Neuronal stem cell (in vitro differentiated cells): ENCODE measurements around the gene RABGGTA.

ENCODE experiments used
- DNase-seq: peaks from one replicate; pipeline ENCODE4 v3.0.0-alpha.2; 2013; ENCODE audit warnings: low spot score
- H2AFZ ChIP-seq: one replicate; pipeline ENCODE4 v1.6.1; 2013; ENCODE audit warnings: mild to moderate bottlenecking, low read length, inconsistent platforms
- H2AK5ac ChIP-seq: 2 replicates; pipeline ENCODE4 v1.6.1; 2013; ENCODE audit warnings: low read depth, mild to moderate bottlenecking, inconsistent platforms, low read length, moderate library complexity, mixed read lengths
- H2BK120ac ChIP-seq: 2 replicates; pipeline ENCODE4 v1.6.1; 2013; ENCODE audit warnings: low read depth, mild to moderate bottlenecking, inconsistent platforms, low read length, moderate library complexity, mixed read lengths
- H2BK12ac ChIP-seq: one replicate; pipeline ENCODE4 v1.6.1; 2013; ENCODE audit warnings: low read length, inconsistent platforms
- H2BK15ac ChIP-seq: 2 replicates; pipeline ENCODE4 v1.6.1; 2013; ENCODE audit warnings: mild to moderate bottlenecking, low read length, inconsistent platforms, mixed read lengths
- H2BK5ac ChIP-seq: one replicate; pipeline ENCODE4 v1.6.1; 2013; ENCODE audit warnings: inconsistent platforms, mild to moderate bottlenecking, low read length, moderate library complexity
- H3K14ac ChIP-seq: one replicate; pipeline ENCODE4 v1.6.1; 2013; ENCODE audit warnings: low read length, inconsistent platforms
- H3K18ac ChIP-seq: 2 replicates; pipeline ENCODE4 v1.6.1; 2013; ENCODE audit warnings: low read length, inconsistent platforms
- H3K23ac ChIP-seq: 2 replicates; pipeline ENCODE4 v1.6.1; 2013; ENCODE audit warnings: low read depth, mild to moderate bottlenecking, mixed read lengths, low read length, inconsistent platforms; ENCODE audit not compliant: poor library complexity
- H3K27ac ChIP-seq: replicated peaks from 3 replicates; pipeline ENCODE4 v1.5.1; 2013; ENCODE audit warnings: low read length, inconsistent platforms
- H3K27me3 ChIP-seq, 3 experiments: 2 replicates each; pipeline ENCODE4 v1.6.1; 2013; ENCODE audit warnings: low read length in 3 of 3, mild to moderate bottlenecking in 2 of 3, inconsistent platforms in 1 of 3, low read depth in 1 of 3, mixed read lengths in 1 of 3, moderate library complexity in 1 of 3; ENCODE audit not compliant: control insufficient read depth in 3 of 3, insufficient read depth in 3 of 3
- H3K36me3 ChIP-seq, 2 donors: replicated peaks in 1 of 2; 2 replicates each; pipeline ENCODE4 v1.6.1; 2013; ENCODE audit warnings: low read length in 2 of 2; ENCODE audit not compliant: control insufficient read depth in 2 of 2, insufficient read depth in 2 of 2
- H3K4ac ChIP-seq: 2 replicates; pipeline ENCODE4 v1.6.1; 2013; ENCODE audit warnings: inconsistent platforms, mild to moderate bottlenecking, low read length, moderate library complexity
- H3K4me1 ChIP-seq, 2 donors: 1 replicate in 1 of 2; 2 replicates in 1 of 2; pipeline ENCODE4 v1.6.1; 2013; ENCODE audit warnings: low read length in 2 of 2, low read depth in 1 of 2; ENCODE audit not compliant: control insufficient read depth in 2 of 2, insufficient read depth in 1 of 2
- H3K4me2 ChIP-seq: one replicate; pipeline ENCODE4 v1.6.1; 2013; ENCODE audit warnings: mild to moderate bottlenecking, low read length, inconsistent platforms; ENCODE audit not compliant: insufficient read depth, poor library complexity, severe bottlenecking
- H3K4me3 ChIP-seq, 2 donors: 2 replicates each; pipeline ENCODE4 v1.5.1; 2013; ENCODE audit warnings: low read length in 2 of 2, mild to moderate bottlenecking in 2 of 2, inconsistent platforms in 1 of 2, moderate library complexity in 1 of 2
- H3K79me1 ChIP-seq: one replicate; pipeline ENCODE4 v1.6.1; 2013; ENCODE audit warnings: low read depth, mild to moderate bottlenecking, inconsistent platforms, low read length, moderate library complexity
- H3K9ac ChIP-seq: one replicate; pipeline ENCODE4 v1.6.1; 2013; ENCODE audit warnings: mild to moderate bottlenecking, low read depth, low read length, inconsistent platforms; ENCODE audit not compliant: poor library complexity
- H3K9me3 ChIP-seq, 2 donors: replicated peaks in 1 of 2; 2 replicates each; pipeline versions ENCODE3 to v1.6.1; 2013; ENCODE audit warnings: low read length in 2 of 2, mild to moderate bottlenecking in 2 of 2, inconsistent platforms in 1 of 2, low read depth in 1 of 2, mixed read lengths in 1 of 2, moderate library complexity in 1 of 2; ENCODE audit not compliant: control insufficient read depth in 2 of 2, insufficient read depth in 1 of 2
- H4K8ac ChIP-seq: one replicate; pipeline ENCODE4 v1.6.1; 2013; ENCODE audit warnings: low read depth, mild to moderate bottlenecking, inconsistent platforms, low read length, moderate library complexity
- H4K91ac ChIP-seq: one replicate; pipeline ENCODE4 v1.6.1; 2013; ENCODE audit warnings: low read length, low read depth, mild to moderate bottlenecking, inconsistent platforms; ENCODE audit not compliant: poor library complexity
- WGBS, 2 donors: extraction: QIAGEN DNeasy Blood & Tissue Kit; methylation state at CpG; one replicate each; pipeline ENCODE4 v1.1.7; 2013; ENCODE audit warnings: missing lambda C conversion rate in 2 of 2, mixed read lengths in 1 of 2; ENCODE audit not compliant: insufficient read length in 2 of 2, insufficient replicate concordance in 1 of 2; ENCODE audit errors: extremely low coverage in 2 of 2; 5-methylcytosine and 5-hydroxymethylcytosine counted together

RABGGTA gene

DNA sequence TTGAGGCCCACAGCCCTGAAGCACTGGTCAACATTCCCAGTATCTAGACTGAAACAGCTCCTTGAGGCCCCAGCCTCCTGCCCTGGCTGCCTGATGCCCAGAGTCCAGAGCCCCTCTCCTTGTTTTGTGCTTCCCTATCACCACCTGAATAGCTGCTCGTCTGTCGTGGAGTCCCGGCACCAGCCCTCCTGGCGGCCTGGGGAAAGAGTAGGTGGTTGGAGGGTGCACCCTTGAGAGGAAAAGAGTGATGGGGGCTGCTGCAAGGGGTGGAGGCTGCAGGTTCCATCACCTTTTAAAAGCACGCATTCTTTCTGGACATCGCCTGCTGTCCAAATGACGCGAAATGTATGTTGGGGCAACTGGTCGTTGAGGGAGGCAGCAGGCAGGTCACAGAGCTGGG is 3.2 kb downstream of the RABGGTA start:
- Histone ChIP-seq H3K27me3 (no peaks in the 10 kb centered on the region), H2BK15ac (no peak overlapping the region), H4K8ac (no peak overlapping the region), H3K23ac (no peak overlapping the region), H2BK5ac (no peak overlapping the region), H3K18ac (no peak overlapping the region), H4K91ac (no peak overlapping the region), H2BK120ac (no peak overlapping the region), H3K4me1 (peaks cover 4 to 6% of the 10 kb centered on the region in 2 donors), H2BK12ac (no peak overlapping the region), H3K4me3 (no peak overlapping the region), H3K14ac (no peak overlapping the region), H2AK5ac (no peak overlapping the region), H2AFZ (no peak overlapping the region), H3K4ac (no peak overlapping the region), H3K4me2 (no peak overlapping the region), H3K9ac (no peak overlapping the region), H3K27ac (no peak overlapping the region), H3K79me1 (no peaks in the 10 kb centered on the region), H3K9me3 (peaks cover 0 to 1% of the 10 kb centered on the region in 2 donors), H3K36me3 (peaks cover 7 to 17% of the 10 kb centered on the region in 2 donors)
- no CpG with 5 or more reads among the region's 9 CpGs for WGBS, 2 donors
- no peak for DNase-seq

DNA sequence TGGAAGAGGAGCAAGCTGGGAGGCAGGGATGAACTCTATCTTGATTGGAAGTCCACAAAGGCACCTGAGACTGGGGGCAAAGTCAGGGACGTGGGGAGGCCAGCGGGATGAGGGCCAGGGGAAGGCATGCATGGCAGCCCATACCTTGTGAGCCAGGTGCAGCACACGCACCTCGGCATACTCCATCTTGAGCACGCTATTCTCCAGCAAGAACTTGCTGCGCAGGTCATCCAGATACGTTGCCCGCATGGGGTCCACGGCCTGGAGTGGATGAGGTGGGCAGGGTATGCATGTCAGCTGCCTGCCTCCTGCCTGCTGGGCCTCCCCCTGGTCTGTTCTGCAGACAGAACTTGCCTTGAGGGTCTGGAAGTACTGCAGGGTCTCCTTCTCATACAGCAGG is 3.9 kb downstream of the RABGGTA start:
- H3K4me3 ChIP-seq: peak overlapping the region in 1 of 2 donors; percentile 21
- H3K36me3 ChIP-seq: peaks cover 7 to 14% of the 10 kb centered on the region in 2 donors
- peaks cover 4 to 6% of the 10 kb centered on the region in 2 donors for H3K4me1 ChIP-seq
- no peak overlapping the region for H2BK15ac ChIP-seq
- no peaks in the 10 kb centered on the region for H3K27me3 ChIP-seq
- no peak overlapping the region for H4K8ac ChIP-seq
- no peak overlapping the region for H2AFZ ChIP-seq
- no peak overlapping the region for H2AK5ac ChIP-seq
- H4K91ac ChIP-seq: no peak overlapping the region
- DNase-seq: no peak
- peaks cover 0 to 1% of the 10 kb centered on the region in 2 donors for H3K9me3 ChIP-seq
- no peak overlapping the region for H3K4me2 ChIP-seq
- no peak overlapping the region for H2BK120ac ChIP-seq
- no peak overlapping the region for H3K14ac ChIP-seq
- no peak overlapping the region for H3K27ac ChIP-seq
- no CpG with 5 or more reads among the region's 9 CpGs for WGBS, 2 donors
- no peaks in the 10 kb centered on the region for H3K79me1 ChIP-seq
- peak overlapping the region; percentile 91 for H2BK12ac ChIP-seq
- H3K18ac ChIP-seq: no peak overlapping the region
- no peak overlapping the region for H3K4ac ChIP-seq
- peak overlapping the region; percentile 30 for H3K9ac ChIP-seq
- no peak overlapping the region for H2BK5ac ChIP-seq
- no peak overlapping the region for H3K23ac ChIP-seq

GRCh38 chr14:24266344-24267244 is 4.8 kb downstream of the RABGGTA start:
- Histone ChIP-seq H3K9me3 (peaks cover 0 to under 1% of the 10 kb centered on the region in 2 donors), H4K91ac (no peak overlapping the region), H3K4me1 (peaks cover 0 to 3% of the 10 kb centered on the region in 2 donors), H3K23ac (peak overlapping the region; percentile 10), H3K4me2 (no peak overlapping the region), H2BK5ac (no peak overlapping the region), H2BK120ac (no peak overlapping the region), H3K4ac (no peak overlapping the region), H3K27ac (no peak overlapping the region), H2BK12ac (no peak overlapping the region), H3K18ac (no peak overlapping the region), H3K27me3 (no peaks in the 10 kb centered on the region), H4K8ac (peak overlapping the region; percentile 19), H3K9ac (peak overlapping the region; percentile 67), H3K4me3 (no peak overlapping the region), H2AK5ac (no peak overlapping the region), H3K79me1 (no peaks in the 10 kb centered on the region), H2AFZ (no peak overlapping the region), H3K14ac (no peak overlapping the region), H3K36me3 (peaks cover 7 to 13% of the 10 kb centered on the region in 2 donors), H2BK15ac (no peak overlapping the region)
- no CpG with 5 or more reads among the region's 18 CpGs for WGBS, 2 donors
- no peak for DNase-seq

DNA sequence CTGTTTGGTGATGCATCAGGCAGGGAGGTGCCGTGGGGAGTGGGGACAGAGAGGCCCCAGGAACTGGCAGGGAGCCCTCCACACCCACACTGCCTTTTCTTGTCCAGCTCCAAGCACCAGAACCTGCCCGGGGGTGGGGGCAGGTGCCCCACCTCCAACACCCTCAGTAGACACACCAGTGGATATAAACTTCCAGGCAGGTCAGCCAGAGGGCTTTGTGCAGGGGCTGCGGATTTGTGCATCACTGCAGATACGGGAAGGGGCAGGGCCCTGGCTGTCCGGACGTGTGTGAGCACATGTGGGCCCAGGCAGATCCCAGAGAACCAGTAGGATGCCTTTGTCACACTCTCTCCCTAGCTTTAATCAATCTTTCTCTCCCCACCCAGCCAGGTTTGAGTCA is 7.1 kb downstream of the RABGGTA start:
- Histone ChIP-seq H3K14ac (no peak overlapping the region), H3K79me1 (no peaks in the 10 kb centered on the region), H3K4me2 (no peak overlapping the region), H2BK15ac (no peak overlapping the region), H3K23ac (no peak overlapping the region), H2BK5ac (peak overlapping the region; percentile 27), H2AFZ (no peak overlapping the region), H3K4me3 (no peak overlapping the region), H4K91ac (no peak overlapping the region), H2BK12ac (no peak overlapping the region), H2BK120ac (no peak overlapping the region), H3K18ac (no peak overlapping the region), H3K27me3 (no peaks in the 10 kb centered on the region), H3K9me3 (no peaks in the 10 kb centered on the region), H2AK5ac (no peak overlapping the region), H3K36me3 (peaks cover 7 to 13% of the 10 kb centered on the region in 2 donors), H3K27ac (no peak overlapping the region), H3K9ac (peak overlapping the region; percentile 30), H4K8ac (no peak overlapping the region), H3K4me1 (no peaks in the 10 kb centered on the region), H3K4ac (no peak overlapping the region)
- DNase-seq: no peak
- no CpG with 5 or more reads among the region's 6 CpGs for WGBS, 2 donors
